OCI-LY3 (cell line): ENCODE results near the gene CAMK1D.

Source experiments
- CTCF ChIP-seq: fragments of 200-600, 300-600 bp; sonication (generic); IDR thresholded peaks from 2 replicates; pipeline ENCODE4 v1.5.1; 2014; ENCODE audit warnings: antibody characterized with exemption, low read length, low read depth
- EZH2phosphoT487 ChIP-seq: fragments of 200-600 bp; shearing (Covaris generic); IDR thresholded peaks from 2 replicates; pipeline ENCODE4 v1.6.1; 2018; ENCODE audit warnings: antibody characterized with exemption, mixed run types, low read depth

GRCh38 chr10:12583891-12584595 lies 234.7 kb downstream of the CAMK1D start:
- no peak for TF ChIP-seq CTCF
- TF ChIP-seq EZH2phosphoT487: no peak
